HL-60 (cell line): ENCODE measurements around the gene DNASE1L3.

Experiments used
- DNase-seq, 2 experiments: peaks; one replicate each; pipeline ENCODE4 v3.0.0-alpha.2; 2010 to 2020; ENCODE audit warnings: low read depth in 1 of 2, low spot score in 1 of 2
- H3K27ac ChIP-seq: fragments of 250-450 bp; sonication (Bioruptor Pico); replicated peaks from 2 replicates; pipeline ENCODE4 v1.5.1; 2020; ENCODE audit warnings: mild to moderate bottlenecking, moderate library complexity
- H3K27me3 ChIP-seq: fragments of 250-450 bp; sonication (Bioruptor Pico); 2 replicates; pipeline ENCODE4 v1.5.1; 2021; ENCODE audit warnings: mild to moderate bottlenecking, moderate library complexity; ENCODE audit not compliant: insufficient read depth, poor library complexity, severe bottlenecking
- H3K4me3 ChIP-seq: replicated peaks from 2 replicates; pipeline ENCODE4 v1.5.1; 2011; ENCODE audit warnings: mild to moderate bottlenecking, control low read depth, low read length; ENCODE audit not compliant: insufficient read depth
- GABPA ChIP-seq: IDR thresholded peaks from 2 replicates; pipeline ENCODE4 v1.6.1; 2012; ENCODE audit warnings: low read depth
- POLR2AphosphoS5 ChIP-seq: IDR thresholded peaks from 2 replicates; pipeline ENCODE4 v1.6.1; 2012; ENCODE audit warnings: low read depth
- SPI1 ChIP-seq: IDR thresholded peaks from 2 replicates; pipeline ENCODE4 v1.6.1; 2012; ENCODE audit warnings: low read depth, mild to moderate bottlenecking, borderline replicate concordance
- TF ChIP-seq, protein P1 (sequence below): IDR thresholded peaks from 2 replicates; pipeline ENCODE4 v1.6.1; 2012; ENCODE audit warnings: low read depth; ENCODE audit not compliant: insufficient replicate concordance
- TF ChIP-seq, protein P2 (sequence below): IDR thresholded peaks from one replicate; pipeline ENCODE4 v1.5.1; 2011; ENCODE audit warnings: low read length, control low read depth, inconsistent platforms; ENCODE audit not compliant: insufficient read depth

DNASE1L3 gene

GRCh38 chr3:58207954-58208353 is 2.8 kb downstream of the DNASE1L3 start:
- no peak for DNase-seq
- no peak for TF ChIP-seq GABPA
- TF ChIP-seq, protein P1, sequence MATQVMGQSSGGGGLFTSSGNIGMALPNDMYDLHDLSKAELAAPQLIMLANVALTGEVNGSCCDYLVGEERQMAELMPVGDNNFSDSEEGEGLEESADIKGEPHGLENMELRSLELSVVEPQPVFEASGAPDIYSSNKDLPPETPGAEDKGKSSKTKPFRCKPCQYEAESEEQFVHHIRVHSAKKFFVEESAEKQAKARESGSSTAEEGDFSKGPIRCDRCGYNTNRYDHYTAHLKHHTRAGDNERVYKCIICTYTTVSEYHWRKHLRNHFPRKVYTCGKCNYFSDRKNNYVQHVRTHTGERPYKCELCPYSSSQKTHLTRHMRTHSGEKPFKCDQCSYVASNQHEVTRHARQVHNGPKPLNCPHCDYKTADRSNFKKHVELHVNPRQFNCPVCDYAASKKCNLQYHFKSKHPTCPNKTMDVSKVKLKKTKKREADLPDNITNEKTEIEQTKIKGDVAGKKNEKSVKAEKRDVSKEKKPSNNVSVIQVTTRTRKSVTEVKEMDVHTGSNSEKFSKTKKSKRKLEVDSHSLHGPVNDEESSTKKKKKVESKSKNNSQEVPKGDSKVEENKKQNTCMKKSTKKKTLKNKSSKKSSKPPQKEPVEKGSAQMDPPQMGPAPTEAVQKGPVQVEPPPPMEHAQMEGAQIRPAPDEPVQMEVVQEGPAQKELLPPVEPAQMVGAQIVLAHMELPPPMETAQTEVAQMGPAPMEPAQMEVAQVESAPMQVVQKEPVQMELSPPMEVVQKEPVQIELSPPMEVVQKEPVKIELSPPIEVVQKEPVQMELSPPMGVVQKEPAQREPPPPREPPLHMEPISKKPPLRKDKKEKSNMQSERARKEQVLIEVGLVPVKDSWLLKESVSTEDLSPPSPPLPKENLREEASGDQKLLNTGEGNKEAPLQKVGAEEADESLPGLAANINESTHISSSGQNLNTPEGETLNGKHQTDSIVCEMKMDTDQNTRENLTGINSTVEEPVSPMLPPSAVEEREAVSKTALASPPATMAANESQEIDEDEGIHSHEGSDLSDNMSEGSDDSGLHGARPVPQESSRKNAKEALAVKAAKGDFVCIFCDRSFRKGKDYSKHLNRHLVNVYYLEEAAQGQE: no peak
- TF ChIP-seq, protein P2, sequence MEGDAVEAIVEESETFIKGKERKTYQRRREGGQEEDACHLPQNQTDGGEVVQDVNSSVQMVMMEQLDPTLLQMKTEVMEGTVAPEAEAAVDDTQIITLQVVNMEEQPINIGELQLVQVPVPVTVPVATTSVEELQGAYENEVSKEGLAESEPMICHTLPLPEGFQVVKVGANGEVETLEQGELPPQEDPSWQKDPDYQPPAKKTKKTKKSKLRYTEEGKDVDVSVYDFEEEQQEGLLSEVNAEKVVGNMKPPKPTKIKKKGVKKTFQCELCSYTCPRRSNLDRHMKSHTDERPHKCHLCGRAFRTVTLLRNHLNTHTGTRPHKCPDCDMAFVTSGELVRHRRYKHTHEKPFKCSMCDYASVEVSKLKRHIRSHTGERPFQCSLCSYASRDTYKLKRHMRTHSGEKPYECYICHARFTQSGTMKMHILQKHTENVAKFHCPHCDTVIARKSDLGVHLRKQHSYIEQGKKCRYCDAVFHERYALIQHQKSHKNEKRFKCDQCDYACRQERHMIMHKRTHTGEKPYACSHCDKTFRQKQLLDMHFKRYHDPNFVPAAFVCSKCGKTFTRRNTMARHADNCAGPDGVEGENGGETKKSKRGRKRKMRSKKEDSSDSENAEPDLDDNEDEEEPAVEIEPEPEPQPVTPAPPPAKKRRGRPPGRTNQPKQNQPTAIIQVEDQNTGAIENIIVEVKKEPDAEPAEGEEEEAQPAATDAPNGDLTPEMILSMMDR: no peak
- TF ChIP-seq SPI1: no peak
- TF ChIP-seq POLR2AphosphoS5: no peak

GRCh38 chr3:58206406-58207011 is 4.3 kb downstream of the DNASE1L3 start:
- Histone ChIP-seq H3K27me3 (no peaks in the 10 kb centered on the region), H3K4me3 (no peak overlapping the region), H3K27ac (no peak overlapping the region)
- DNase-seq: no peak
- TF ChIP-seq POLR2AphosphoS5 (no peak), GABPA (no peak), SPI1 (no peak)
- TF ChIP-seq, protein P2: no peak
- TF ChIP-seq, protein P1: no peak

More at GRCh38 chr3:58207954-58208353, 2.8 kb downstream of the DNASE1L3 start:
- Histone ChIP-seq H3K27ac (no peak overlapping the region), H3K27me3 (no peaks in the 10 kb centered on the region), H3K4me3 (no peak overlapping the region)

- DNase-seq: no peak
- TF ChIP-seq, protein P1: no peak
- Histone ChIP-seq H3K27me3 (no peaks in the 10 kb centered on the region), H3K27ac (no peak overlapping the region), H3K4me3 (no peak overlapping the region)
Observed at GRCh38 chr3:58205981-58206380, 4.8 kb downstream of the DNASE1L3 start.
